IPS-NIHi11 (cell line): ENCODE data around the gene TMPRSS9.
A peak's percentile ranks its signal among the peaks of the same experiment; 100 is the strongest.
"Not testable (repeated sequence)": the region's sequence is repeated elsewhere in the genome, so short reads cannot be mapped to it uniquely, and the experiment has no call there.

ENCODE experiments used
- DNase-seq: peaks from one replicate; pipeline ENCODE4 v3.0.0; 2012; ENCODE audit warnings: mixed read lengths, low spot score

Gene TMPRSS9

DNA sequence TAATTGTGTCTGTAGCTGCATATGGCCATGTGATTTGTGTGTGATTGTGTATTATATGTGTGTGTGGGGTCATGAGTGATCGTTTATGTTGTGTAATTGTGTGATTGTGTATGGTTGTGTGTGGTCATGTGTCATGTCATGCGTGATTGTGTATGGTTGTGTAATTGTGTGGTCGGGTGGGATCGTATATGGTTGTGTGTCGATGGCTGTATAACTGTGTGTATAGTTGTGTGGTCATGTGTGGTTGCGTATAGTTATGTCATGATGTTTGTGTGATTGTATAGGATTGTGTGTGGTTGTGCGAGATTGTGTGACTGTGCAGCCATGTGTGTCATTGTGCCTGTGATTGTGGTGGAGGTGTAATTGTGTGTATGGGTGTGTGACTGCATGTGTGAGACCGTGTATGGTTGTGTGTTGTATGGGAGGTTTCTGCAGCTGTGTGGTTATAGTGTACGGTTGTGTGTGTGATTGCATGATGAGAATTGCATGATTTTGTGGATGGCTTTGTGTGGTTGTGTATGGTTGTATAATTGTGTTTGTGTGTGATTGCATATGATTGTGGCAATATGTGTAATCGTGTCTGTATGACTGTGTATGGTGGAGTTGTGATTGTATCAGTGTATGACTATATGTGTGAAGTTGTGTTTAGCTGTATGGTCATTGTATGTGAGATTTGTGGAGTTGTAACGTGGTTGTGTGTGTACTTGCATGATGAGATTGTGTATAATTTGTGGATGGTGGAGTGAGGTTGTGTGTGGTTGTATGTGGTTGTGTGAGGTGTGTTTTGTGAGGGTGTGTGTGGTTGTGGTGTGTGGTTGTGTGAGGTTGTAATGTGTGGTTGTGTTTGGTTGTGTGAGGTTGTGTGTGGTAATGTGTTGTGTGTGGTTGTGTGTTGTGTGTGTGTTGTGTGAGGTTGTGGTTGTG lies 2.2 kb downstream of the TMPRSS9 start:
- no peak for DNase-seq

DNA sequence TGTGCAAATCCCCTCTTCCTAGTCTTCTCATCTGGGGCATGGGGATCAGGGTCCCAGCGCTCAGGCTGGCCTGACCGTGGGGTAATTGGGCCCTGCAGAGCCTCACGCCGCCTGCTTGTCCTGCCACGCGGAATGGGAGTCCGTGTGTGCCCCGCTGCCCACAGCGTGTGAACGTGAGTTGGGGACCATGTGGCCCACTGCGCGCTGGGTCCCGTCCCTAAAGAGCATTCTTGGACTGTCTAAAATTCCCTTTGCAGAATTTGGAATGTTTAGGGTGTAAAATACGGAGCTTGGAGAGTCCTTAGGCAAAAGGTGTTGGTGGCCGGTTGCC lies 2.9 kb downstream of the TMPRSS9 start:
- no peak for DNase-seq

DNA sequence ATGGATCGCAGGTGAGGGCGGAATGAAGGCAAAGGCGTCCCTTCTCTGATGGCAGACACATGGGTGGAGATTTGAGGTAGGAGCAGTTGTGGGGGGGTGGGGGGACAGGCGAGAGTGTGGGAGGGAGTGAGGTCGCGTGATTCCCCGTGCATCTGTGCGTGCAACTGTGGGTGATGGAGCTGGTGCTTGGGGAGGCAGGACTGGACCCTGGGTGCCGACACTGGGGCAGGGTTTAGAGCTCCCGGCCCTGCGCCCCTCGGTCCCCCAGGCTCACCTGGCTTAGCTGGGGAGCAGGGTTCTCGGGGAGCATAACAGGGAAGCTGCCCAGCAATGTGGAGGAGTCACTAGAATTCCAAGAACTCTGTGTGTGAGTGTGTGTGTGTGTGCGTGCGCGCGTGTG lies 3.4 kb downstream of the TMPRSS9 start:
- DNase-seq: no peak

DNA sequence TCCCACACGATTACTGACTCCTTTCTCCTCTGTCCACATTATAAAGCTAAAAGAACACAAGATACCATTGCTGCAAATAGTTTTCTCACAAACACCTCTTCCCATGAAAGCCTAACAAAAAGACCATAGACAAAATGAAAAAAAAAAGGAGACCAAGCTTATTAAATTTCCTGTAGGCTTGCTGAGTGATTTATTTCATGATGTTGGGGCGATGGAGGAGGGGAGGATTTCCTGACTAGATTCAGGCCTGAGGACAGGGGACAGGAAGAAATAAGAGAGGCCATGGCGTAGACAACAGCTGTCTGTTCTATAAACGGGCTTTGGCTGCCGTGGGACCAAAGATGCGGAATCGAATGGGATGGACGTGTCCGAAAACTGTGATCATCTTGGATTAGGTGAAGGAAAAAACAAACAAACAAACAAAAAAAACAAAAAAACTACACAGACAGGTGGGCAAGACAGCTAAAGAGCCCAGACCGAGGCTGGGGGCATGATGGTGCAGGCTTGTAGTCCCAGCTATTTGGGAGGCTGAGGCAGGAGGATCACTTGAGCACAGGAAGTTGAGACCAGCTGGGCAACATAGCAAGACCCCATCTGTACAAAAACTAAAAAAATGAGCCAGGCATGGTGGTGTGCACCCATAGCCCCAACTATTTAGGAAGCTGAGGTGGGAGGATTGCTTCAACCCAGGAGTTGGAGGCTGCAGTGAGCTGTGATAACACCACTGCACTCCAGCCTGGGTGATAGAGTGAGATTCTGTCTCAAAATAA lies 5.3 kb downstream of the TMPRSS9 start:
- no peak for DNase-seq

DNA sequence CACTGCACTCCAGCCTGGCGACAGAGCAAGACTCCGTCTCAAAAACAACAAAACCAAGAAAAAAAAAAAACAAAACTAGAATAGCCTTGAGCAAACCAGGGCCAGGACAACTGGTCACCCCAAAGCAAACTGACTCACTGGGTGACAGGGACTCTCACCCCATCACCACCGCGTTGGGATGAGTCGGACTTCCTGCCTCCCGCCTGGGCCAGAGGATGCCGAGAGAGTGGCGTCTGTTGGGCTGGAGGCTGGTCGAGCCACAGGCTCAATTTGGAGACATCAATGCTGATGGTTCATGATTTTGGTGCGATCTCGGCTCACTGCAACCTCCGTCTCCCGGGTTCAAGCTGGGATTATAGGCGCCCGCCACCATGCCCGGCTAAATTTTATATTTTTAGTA lies 11.6 kb downstream of the TMPRSS9 start:
- DNase-seq: no peak

DNA sequence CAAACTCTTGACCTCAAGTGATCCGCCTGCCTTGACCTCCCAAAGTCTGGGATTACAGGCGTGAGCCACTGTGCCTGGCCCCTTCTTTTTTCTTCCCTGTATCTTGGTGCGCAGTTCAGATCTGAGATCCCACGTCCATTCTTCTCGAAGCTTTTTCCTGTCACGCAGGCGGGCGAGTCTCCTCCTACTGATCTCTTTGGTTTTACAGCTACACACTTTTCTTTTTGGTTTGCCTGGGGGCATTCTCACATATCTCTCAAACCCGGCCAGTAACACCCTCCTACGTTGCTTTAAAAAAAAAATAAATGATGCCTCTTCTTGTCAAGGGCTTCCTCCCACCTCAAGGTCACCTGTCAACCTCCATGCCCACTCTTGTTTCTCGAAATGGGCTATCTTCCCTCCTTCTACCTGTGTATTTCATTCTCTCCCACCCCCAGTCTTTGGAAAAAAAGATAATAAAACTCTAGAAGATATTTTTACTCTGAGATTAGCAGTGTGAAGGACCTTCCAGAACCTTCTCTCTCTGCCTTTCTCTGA lies 12.1 kb downstream of the TMPRSS9 start:
- no peak for DNase-seq

DNA sequence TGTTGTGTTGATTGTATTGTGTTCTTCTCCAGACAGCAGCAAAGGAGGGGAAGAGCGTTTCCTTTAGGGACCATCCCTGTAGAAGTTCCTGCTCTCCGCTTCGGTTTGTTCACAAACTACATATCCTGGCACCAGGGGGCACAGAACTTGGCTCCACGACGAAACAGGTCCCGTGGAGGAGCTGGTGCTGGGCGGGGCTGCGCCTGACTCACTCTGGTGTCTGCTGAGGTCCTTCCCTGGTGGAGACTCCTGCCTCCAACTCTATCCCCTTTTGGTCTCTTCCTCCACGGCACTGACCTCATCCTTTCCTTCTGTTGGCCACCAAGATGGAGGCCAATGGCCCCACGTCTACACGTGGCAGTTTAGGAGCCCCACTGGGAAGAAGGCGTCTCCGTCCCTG lies 14.7 kb downstream of the TMPRSS9 start:
- no peak for DNase-seq

DNA sequence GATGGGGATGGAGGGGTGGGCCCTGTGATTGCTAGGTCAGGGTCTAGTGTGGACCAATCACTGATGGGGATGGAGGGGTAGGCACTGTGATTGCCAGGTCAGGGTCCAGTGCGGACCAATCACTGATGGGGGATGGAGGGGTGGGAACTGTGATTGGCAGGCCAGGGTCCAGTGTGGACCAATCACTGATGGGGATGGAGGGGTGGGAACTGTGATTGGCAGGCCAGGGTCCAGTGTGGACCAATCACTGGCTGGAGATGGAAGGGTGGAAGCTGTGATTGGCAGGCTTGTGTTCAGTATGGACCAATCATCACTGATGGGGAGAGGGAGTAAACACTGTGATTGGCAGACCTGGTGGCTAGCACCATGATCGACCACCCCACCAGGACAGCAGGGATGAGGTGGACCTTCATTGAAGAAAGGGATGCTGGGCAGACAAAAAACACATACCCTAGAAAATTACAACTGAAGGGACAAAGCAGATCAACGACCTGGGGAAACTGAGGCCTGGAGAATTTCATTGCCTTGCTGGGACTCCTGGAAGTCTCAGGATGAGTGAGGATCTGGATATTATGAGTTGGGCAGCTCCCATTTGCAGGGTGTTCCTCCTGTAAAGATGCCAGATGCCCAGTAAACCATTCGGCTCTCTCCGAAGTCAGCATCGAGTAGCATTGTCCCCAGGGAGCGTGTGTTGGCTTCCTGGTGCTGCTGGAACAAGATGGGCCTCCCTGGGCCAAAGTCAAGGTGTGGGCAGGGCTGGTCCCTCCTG lies 15.5 kb downstream of the TMPRSS9 start:
- no peak for DNase-seq

DNA sequence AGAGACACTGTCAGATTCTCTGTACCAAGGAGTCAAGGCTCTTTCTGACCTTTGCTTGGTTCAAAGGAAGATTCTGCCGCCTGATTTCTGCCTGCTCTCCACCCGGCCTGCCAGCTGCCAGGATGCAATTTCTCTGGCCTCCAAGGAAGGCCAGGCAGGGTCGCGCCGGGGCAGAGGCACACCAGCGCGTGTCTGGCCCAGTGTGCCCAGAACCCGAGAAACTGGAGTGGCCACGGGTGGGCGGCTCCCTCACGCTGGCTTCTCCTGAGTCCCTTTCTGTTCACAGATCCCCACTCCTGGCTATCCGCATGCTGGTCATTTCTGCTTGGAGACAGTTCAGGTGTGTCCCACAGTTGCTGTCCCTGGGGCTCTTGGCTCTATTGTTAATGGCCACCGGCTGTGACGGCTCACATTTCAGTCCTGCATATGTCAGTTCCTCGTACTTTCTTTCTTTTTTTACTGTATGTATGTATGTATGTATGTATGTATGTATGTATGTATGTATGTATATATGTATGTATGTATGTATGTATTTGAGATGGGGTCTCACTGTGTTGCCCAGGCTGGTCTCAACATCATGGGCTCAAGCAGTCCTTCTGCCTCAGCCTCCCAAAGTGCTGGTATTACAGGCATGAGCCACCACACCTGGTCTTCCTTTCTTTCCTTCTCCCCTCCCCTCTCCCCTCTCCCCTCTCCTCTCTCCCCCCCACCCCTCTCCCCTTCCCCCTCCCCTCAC lies 16.9 kb downstream of the TMPRSS9 start:
- peak; percentile 47 for DNase-seq

DNA sequence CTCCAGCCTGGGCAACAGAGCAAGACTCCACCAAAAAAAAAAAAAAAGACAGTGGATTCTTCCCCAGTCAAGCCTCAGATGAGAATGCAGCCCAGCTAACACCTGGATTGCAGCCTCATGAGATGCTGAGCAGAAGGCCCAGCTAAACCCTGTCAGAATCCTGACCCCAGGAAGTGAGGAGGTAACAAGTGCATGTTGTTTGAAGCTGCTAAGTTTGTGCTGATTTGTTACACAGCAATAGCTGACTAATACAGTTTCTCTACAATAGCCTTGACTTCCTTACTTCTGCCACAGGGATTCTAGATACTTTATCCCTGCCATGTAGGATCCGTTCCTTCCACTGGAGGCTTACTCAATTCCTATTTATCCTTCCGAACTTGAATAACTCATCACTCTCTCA lies 20.5 kb downstream of the TMPRSS9 start:
- no peak for DNase-seq

DNA sequence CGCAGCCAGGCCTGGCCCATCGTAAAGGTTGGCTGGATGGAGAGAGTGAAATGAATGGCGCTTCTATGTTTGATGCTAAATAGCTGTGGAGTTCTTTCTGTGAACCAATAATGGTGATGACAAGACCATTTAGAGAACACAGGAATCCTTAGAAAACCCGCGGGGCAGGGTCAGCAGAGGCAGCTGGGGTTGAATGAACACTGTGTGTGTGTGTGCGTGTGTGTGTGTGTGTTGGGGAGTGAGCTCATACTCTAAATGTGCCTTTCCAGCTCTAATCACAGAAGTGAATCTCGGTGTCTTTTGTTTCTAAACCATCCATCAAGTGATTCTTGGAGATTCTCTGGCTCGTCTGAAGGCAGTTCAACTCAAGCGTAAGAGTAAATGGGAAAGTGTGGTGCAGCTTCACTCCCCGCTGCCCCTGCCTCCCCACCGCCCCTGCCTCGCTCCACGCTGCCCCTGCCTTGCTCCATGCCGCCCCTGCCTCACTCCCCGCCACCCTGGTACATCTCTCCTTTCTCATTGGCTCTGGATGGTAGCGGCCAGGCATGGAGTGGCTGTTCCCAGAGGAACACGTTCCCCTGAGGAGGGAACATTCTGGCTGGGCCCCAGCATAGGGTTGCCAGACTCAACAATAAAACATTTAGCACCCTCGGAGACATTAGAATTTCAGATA lies 21.2 kb downstream of the TMPRSS9 start:
- DNase-seq: no peak

DNA sequence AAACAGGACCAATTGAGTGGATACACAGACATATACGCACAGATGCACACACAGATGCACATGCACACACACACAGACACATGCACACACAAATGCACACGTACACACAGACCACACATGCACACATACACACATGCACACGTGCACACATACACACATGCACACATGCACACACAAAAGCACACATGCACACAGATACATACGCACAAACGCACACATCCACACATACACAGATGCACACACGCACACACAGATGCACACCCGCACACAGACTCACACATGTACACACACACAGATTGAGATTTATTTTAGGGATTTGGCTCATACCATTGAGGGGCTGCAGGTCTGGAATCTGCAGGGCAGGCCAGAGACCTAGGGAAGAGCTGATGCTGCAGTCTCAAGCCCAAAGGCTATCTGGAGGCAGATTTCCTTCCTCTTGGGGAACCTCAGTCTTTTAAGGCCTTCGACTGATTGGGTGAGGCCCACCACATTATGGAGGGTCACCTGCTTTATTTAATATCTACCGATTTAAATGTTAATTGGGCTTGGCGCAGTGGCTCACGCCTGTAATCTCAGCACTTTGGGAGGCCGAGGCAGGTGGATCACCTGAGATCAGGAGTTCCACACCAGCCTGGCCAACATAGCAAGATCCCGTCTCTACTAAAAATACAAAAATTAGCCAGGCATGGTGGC lies 22.6 kb downstream of the TMPRSS9 start:
- no peak for DNase-seq

DNA sequence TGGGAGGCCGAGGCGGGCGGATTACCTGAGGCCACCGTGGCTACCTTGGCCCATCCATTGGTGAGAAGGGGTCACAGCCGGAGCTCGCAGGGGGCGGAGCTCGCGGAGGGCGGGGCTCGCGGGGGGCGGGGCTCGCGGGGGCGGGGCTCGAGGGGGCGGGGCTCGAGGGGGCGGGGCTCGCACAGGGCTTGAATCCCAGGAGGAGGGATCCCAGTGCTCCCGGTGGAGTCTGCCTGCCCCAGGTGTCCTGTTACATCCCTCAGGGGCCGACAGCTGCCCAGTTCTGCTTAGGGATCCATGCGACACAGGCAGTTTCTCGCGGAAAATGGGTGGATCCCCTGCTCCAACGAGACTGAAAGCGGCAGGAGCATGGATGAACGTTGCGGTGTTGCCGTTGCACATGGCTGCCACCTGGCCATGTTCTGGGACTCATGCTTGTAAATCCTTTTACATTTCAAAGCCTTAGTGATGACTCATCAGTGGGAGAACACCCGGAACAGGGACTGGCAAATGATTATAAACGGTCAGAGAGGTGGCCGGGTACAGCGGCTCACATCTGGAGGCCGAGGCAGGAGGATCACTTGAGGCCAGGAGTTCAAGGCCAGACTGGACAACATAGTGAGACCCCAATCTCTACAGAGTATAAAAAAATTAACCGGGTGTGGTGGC lies 25.1 kb downstream of the TMPRSS9 start:
- DNase-seq: peak; percentile 98

DNA sequence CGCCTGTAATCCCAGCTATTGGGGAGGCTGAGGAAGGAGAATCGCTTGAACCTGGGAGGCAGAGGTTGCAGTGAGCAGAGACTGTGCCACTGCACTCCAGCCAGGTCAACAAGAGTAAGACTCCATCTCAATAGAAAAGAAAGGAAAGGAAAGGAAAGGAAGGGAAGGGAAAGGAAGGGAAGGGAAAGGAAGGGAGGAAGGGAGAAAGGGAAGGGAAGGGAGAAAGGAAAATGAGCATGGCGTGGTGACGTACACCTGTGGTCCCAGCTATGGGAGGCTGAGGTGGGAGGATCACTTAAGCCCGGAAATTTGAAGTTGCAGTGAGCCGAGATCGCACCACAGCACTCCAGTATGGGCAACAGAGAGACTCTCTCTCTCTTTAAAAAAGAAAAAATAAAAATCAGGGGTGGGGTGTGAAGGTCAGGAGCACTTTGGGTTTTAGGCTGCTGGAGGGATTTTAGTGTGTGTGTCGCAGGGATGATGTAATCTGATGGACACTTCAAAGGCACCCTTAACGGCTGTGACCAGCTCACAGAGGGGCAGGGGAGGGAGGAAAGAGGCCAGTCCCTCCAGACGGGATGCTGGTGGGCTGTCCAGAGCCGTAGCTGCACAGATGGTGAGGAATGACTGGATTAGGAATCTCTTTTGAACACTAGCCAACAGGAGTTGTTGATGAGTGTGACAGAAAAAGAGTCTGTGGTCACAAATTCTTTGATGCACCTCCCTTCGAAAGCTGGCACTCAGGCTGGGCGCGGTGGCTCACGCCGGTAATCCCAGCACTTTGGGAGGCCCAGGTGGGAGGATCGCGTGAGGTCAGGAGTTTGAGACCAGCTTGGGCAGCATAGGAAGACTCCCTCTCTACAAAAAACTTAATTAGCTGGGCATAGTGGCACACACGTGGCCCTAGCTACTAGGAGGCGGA lies 27.6 kb downstream of the TMPRSS9 start:
- DNase-seq: no peak

DNA sequence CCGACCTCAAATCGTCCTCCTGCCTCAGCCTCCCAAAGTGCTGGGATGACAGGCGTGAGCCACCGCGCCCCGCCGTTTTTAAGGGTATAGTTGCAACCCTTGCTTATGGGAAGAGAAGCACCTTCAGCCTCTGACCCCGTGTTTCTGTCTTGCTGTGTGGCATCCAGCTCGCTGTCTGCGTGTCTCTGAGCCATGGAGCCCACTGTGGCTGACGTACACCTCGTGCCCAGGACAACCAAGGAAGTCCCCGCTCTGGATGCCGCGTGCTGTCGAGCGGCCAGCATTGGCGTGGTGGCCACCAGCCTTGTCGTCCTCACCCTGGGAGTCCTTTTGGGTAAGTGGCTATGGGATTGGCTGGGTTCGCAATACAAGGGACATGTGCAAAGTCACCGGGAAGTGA lies 29.5 kb downstream of the TMPRSS9 start:
- no peak for DNase-seq

DNA sequence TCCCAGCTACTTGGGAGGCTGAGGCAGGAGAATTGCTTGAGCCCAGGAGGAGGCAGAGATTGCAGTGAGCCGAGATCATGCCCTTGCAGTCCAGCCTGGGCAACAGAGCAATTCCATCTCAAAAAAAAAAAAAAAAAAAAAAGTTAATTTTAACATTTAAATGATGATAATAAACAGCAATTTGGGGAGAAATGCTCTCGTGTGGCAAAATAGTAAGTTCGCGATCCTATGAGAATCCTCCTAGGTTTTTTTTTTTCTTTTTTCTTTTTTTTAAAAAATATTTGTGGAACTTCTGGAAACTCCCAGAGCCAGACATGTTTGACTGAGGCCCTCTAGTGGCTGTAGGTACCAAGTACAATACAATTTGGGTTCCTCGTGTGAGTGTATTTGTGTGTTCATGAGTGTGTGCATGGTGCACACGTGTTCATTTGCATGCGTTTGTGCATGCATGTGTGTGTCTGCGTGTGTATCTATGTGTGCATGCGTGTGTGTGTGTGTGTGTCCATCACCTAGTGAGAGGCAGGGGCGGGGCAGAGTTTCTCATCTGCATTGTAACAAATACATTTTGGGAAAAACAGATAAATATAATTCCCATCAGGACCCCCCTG lies 31.2 kb downstream of the TMPRSS9 start:
- DNase-seq: peak; percentile 66

DNA sequence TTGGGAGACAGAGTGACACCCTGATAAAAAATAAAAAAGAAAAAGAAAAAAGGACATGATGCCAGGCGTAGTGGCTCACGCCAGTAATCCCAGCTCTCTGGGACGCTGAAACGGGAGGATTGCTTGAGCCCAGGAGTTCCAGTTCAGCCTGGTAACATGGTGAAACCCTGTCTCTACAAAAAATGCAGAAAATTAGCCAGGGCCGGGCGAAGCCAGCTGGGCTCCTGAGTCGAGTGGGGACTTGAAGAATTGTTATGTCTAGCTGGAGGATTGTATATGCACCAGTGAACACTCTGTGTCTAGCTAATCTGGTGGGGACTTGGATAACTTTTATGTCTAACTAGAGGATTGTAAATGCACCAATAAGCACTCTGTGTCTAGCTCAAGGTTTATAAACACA lies 32.3 kb downstream of the TMPRSS9 start:
- DNase-seq: no peak

DNA sequence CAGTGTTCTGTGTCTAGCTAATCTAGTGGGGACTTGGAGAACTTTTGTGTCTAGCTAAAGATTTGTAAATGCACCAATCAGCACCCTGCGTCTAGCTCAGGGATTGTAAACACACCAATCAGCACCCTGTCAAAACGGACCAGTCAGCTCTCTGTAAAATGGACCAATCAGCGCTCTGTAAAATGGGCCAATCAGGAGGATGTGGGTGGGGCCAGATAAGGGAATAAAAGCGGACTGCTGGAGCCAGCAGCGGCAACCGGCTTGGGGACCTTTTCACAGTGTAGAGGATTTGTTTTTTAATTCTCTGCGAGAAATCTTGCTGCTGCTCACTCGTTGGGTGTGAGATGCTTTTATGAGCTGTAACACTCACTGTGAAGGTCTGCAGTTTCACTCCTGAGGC lies 32.8 kb downstream of the TMPRSS9 start:
- not testable (repeated sequence) for DNase-seq
